ENCODE results near the gene EIF4B.
A peak's percentile ranks its signal among the peaks of the same experiment; 100 is the strongest.

The EIF4B gene

DNA sequence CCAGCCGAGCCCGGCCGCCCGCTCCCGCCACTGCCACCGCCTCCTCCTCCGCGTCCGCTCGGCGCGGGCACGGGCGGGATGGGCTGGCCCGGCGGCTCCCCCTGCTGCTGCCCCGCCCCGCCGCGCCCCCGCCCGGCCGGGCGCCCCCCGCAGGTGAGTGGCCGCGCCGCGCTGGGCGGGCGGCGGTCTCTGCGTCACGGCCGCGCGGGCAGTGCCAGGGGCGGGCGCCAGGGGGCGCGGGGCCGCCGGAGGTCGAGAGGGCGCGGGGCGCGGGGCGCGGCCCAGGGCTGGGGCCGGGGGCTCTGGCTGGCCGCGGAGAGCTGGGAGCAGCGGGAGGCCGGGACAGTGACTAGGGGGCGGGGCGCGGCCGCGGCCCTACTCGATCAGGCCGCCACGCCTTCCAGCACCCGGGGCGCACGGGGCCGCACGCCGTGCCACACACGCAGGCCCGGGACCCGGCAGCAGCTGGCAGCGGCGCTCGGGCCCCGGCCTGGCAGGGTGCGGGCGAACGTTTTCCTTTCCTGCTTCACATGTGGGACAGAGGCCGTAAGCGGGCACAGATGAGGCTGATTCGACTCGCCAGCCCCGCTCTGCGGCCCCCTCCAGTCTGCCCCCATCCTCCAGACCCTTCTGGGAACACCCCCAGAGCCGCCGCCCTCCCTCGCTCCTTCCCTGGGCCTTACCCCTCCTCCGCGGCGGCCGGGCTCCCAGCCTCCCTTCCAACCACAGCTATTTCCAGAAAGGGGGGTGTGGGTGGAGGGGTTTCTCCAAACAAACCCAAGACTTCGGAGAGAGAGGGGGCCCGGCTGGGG is 41.2 kb downstream of the EIF4B start:
- DNase-seq (ENCODE audit: low spot score) = peak; percentile 87

DNA sequence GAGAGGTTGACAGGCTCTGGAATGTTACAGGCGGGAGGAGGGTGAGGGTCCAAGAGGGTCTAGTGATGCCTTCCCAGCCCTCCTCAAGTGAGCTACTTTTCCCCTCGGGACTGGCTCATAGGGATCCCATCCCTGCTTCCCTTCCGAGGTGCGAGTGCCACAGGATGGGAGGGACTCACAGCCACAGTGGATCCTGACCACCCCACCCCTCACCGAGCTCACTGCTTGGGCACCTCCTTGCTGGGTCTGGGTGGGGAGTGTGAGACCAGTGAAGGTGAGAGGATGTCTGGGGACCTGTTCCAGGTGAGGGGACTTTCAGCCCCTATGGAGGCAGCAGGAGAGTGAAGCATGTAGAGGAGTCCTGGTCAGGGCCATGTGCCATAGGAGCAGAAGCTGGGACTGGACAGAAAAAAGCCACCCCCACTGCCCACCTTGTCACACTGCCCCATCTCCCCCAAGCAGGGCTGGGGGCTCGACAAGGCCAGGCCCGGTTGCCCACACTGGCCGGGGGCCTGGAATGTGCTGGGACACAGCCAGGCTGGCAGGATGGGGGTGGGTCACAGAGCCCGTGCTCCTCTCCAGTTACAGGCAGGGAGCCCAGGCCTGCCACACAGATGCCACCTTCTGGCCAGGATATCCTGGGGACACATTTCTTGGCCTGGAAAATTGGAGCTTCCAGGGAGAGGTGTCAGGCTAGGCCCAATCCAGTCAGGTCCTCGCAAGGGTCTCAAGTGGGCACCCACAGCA is 42.0 kb downstream of the EIF4B start:
- no peak for DNase-seq (ENCODE audit: low spot score)

DNA sequence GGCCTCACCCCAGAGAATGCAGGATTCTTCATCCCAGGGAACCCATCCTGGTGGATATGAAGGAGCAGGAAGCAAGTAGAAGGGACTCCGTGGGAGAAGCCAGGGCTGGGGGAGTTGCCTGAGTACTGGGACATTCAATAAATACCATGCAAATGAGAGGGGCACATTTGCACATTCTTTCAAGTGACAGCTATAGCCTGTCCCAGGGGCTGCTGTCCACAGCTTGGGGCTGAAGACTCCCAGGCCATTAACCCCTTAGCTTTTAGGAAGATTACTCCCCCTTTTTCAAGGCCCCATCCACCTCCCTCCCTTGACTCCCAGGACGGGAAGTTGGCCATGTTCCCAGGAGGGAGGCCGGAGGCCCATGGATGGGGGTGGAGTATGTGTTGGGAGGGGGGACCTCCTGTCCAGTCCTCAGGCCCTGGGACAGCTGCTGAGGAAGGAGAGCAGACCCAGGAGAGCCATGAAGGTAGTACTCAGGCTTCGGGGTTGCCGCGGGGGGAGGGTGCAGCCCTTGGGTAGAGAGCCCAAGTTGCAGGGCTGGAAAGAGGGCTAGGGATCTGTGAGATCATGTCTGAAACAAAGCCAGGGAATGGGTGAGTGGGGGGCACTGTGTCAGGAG is 42.6 kb downstream of the EIF4B start:
- no peak for DNase-seq (ENCODE audit: low spot score)

DNA sequence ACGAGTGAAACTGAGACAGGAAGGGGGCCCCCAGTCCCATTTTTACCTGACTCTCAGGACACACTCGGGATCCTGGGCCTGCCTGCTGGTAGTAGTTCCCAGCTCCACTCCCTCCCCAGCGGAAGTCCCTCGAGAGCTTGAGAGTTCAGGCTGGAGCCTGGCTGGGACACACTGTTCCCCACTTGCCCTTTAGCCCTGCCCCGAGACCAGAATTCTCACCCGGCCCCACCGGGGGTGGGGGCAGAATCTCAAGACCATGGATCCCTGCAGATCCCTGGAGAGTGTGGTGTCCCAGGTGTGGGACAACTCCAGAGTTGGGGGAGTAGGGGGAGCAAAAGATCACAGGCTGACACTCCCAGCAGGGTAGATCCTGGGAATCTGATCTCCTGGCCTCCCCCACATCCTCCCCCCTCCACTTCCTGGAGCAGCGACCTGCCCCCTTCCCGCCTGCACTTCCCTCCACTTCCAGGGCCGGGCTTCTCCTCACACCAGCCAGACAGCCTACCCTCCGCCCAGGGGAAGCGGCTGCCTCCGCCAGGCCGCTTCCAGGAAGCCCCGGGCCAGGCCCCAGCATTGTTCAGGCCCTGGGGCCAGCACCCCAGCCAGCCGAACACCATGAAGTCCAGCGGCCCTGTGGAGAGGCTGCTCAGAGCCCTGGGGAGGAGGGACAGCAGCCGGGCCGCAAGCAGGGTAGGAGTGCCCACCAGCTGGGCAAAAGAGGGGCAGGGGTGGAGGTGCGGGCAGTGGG is 43.5 kb downstream of the EIF4B start, which contains the start of gene TNS2:
Gene TNS2 (plus strand): TSS at position 495 of the 748 bp plus-strand sequence. CDS start 121 bp downstream, at position 616.
- no peak for DNase-seq (ENCODE audit: low spot score)

DNA sequence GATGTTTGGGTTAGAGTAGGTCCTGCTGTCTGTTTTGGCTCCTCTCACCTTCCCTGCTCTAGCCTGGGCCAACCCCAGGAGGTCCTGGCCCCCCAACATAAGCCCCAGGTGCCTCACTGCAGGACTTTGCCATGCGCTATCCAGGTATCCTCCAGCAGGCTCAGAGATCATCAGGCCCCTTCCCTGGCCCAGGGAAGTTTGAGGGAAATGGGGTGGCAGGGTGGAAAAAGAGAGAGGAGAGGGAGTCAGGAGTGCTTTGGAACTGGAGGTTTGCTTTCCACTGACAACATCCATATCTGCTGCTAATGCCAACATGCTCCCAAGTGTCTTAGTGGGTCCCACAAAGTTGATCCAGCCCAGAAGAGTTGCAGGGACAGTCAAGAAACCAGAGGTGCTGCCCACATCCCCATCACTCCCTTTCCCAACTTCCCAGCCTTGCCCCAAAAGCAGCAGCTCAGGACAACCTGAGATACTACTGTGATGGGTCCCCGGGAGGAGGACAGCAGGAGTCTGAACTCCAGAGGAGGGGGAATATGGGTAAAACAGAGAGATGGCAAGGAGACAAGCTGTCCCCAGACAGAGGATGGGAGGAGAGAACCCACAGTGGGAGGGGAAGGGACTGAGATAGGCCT is 44.3 kb downstream of the EIF4B start:
- DNase-seq (ENCODE audit: low spot score) = no peak

DNA sequence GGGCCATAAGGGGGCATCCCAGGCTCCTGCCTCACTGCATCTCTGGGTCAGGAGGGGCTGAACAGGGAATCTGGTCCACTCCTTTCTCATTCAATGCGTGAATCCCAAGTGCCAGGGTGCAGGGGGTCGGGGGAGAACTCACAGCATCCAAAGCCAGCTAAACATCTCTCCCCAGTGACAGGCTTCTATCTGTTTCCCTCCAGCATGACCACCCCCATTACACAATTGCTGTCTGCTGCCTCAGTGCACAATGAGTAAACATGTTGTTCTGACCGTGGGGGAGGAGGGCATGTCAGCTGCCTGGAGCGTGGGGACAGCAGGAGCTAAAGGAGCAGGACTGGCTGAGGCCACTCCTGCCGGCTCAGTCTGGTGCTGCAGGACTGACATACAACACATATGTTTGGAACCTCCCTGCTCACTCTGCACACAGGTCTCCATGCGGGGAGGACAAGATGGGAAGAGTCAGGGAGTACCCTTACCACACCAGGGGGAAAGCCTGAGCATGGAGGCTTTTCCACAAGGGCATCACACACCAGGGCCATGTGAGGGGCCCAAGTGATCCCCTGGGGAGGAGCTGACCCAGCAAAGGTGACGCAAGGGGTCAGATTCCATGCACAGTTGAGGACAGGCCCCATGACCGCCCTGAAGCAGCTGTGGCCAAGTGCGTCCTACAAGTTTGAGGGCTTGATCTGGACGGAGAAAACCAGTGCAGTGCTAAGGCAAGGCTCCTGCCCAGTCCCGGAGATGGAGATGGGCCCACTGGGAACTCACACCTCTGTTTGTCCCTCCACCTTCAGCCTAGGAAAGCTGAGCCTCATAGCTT is 45.0 kb downstream of the EIF4B start:
- no peak for DNase-seq (ENCODE audit: low spot score)

DNA sequence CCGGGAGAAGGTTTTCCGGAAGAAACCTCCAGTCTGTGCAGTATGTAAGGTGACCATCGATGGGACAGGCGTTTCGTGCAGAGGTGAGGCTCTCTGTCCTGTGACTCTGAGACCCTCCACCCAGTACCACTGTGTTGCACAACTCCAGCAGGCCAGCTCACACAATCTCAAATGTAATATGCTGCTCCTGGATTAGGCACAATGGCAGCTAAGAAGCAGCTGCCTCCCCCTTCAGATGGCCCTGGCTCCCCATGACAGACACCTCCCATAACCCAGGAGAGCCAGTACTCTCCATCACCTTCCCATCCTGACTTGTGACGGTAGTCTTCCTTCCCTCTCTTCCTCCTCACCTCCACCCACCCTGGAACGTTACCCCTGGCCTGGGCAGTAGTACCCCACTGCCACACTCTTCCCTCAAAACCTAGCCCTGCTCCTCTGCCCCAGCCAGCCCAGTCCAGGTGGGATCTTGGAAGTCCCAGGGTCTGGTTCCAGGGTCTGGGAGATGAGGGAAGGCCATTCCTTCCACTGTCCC is 45.7 kb downstream of the EIF4B start:
- DNase-seq (ENCODE audit: low spot score) = no peak

DNA sequence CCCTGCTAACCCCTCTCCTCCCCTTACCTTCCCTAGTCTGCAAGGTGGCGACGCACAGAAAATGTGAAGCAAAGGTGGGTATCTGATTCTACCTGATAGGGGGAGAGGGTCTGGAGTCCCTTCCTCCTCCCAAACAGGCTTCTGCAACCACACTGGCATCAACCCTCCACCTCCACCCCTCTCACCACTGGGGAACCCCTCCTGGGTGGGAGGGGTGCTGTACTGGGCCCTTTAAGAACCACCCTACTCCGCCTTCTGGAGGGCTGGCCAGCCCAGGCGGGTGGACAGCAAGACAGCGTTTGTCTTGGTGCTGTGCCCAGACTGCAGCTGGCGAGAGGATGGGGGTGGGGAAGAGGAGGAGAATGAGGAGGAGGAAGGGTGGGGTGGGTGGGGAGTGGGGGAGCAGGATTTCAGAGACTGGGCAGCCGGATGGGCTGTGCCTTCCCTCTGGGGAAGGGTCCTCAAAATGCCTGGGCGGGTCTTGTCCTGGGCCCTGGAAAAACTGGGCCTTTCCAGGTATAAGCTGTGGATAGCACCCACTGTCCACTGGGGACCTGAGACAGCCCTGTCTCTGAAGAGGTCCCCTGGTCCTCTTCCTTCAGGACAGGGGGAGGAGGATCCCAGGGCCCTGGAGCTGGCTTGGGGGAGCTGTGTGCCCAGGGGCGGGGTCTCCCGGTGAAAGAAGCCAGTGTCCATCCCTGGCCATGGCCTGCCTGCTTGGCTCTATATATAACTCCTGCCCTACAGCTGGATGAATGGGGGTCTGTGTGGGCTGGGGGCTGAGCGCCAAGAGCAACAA is 46.4 kb downstream of the EIF4B start:
- DNase-seq (ENCODE audit: low spot score) = no peak

DNA sequence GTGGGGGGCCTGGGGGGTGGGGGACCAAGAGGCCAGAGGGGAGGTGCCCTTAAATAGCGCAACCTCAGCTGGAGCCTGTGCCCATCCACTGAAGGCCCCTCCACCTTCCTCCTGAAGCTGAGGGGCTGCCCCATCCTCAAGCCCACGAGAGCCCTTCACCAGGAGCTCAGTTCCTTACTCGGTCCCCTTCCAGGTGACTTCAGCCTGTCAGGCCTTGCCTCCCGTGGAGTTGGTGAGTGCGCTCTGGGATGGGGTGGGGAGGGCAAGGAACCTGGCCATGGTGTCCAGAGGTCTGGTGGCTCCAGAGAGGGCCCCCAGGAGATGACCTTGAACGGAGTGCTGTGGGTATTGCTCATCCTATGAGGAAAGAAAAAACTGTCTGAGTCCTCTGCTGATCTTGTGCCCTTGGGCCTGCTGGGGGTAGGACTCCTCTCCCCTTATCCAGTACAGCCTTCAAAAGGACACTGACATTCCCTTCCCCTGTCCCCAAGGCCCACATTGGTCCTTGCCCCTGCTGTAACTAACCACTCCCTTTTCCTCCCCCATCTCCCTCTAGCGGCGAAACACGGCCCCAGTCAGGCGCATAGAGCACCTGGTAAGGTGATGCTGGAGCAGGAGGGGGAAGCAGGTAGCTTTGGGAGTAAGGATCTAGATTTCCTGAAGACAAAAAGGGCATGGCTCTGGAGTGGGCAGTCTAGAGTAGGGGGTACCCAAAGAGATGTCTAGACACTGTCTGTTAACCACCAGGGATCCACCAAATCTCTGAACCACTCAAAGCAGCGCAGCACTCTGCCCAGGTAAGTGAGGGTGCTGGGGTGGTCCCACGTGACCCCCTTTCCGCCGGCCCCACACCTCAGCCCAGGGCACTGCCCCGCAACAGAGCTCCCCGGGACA is 47.2 kb downstream of the EIF4B start:
- peak; percentile 39 for DNase-seq (ENCODE audit: low spot score)

DNA sequence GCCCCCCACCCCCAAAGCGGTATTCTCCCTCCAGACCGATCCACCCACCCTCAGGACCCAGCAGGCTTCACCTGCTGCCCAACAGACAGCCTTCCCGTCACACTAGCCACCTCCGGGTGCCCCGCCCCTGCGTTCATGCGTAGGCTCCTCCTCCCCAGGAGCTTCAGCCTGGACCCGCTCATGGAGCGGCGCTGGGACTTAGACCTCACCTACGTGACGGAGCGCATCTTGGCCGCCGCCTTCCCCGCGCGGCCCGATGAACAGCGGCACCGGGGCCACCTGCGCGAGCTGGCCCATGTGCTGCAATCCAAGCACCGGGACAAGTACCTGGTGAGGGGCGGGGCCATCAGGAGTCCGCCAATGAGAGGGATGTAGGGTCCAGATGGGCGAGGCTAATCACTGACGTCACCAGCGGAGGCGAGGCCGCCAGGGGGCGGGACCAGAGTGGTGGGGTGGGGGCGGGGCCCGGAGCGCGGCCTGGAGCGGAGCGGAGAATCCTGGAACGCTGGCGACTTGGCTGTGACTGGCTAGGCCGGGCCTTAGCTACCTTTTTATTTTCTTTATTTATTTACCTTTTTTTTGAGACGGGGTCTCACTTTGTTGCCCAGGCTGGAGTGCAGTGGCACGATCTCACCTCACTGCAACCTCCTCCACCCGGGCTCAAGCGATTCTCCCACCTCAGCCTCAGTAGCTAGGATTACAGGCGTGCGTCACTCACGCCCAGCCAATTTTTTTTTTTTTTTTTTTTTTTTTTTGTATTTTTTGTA is 48.0 kb downstream of the EIF4B start:
- DNase-seq (ENCODE audit: low spot score) = peak; percentile 93

DNA sequence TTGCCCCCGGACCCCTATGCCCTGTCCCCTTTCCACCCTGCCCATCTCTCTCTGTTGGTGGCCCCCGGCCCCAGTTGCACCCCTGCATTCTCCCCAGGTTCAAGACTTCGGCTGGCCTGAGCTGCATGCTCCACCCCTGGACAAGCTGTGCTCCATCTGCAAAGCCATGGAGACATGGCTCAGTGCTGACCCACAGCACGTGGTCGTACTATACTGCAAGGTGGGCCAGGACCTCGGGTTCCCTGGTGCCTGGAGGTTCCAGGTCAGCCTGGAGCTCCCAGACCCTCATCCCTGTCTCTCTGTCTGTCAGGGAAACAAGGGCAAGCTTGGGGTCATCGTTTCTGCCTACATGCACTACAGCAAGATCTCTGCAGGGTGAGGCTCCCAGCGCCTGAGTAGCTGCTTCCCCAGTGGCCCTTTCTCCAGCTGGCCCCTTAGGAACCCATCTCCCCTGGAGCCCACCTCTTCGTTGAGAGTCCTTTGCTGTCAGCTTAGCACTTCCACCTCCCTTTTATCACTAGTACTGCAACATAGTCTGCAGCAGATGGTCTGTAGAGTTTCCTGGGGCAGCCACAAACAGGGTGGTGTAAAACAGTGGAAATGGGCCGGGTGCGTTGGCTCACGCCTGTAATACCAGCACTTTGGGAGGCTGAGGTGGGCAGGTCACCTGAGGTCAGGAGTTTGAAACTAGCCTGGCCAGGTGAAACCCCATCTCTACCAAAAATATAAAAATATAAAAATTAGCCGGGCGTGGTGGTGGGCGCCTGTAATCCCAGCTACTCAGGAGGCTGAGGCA is 49.4 kb downstream of the EIF4B start:
- no peak for DNase-seq (ENCODE audit: low spot score)

DNA sequence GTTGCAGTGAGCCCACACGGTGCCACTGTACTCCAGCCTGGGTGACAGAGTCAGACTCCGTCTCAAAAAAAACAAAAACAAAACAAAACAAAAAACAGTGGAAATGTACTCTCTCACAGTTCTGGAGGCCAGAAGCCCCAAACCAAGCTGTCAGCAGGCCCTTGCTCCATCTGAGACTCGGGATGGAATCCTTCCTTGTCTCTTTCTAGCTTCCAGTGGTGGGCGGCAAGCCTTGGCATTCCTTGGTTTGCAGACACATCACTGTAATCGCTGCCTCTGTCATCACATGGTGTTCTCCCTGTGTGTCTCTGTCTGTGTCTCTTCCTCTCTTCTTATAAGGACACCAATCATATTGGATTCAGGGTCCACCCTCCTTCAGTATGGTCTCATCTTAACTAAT is 50.0 kb downstream of the EIF4B start:
- no peak for DNase-seq (ENCODE audit: low spot score)

DNA sequence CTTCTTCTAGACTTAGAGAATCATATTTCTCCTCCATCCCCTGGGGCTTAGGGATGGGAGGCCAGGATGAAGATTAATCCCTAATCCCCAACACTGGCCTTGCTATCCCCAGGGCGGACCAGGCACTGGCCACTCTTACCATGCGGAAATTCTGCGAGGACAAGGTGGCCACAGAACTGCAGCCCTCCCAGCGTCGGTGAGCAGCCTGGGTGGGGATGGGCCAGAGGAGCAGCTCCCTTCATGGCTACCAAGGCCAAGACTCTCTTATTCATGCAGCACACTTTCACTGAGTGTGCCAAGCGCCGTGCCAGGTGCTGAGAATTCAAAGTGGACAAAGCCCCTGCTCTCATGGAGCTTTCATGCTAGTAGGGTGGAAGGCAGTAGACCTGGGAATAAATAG is 50.6 kb downstream of the EIF4B start:
- no peak for DNase-seq (ENCODE audit: low spot score)

DNA sequence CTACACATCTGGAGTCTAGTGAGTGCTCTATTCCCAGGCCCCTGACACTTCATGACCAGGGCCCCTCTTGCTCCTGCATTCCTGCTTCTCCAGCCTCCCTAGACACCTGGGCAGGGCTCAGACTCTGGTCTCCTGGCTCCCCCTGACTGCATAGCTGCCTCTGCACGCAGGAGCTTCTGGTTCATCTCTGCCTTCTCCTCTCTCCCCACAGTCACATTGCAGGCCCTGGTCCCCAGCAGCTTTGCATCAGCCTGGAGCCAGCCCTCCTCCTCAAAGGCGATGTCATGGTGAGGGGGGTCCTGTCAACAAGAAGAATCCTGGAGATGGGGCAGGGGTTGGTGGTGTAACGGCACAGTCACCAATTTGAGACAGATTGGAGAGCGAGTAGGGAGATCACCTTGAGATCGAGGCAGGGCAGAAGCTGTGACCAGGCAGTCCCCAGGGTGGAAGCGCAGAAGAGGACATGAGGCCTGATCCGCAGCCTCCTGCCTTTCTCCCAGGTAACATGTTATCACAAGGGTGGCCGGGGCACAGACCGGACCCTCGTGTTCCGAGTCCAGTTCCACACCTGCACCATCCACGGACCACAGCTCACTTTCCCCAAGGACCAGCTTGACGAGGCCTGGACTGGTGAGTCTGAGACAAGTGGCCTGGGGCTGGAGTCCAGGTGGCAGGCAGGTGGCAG is 51.7 kb downstream of the EIF4B start:
- DNase-seq (ENCODE audit: low spot score) = no peak

DNA sequence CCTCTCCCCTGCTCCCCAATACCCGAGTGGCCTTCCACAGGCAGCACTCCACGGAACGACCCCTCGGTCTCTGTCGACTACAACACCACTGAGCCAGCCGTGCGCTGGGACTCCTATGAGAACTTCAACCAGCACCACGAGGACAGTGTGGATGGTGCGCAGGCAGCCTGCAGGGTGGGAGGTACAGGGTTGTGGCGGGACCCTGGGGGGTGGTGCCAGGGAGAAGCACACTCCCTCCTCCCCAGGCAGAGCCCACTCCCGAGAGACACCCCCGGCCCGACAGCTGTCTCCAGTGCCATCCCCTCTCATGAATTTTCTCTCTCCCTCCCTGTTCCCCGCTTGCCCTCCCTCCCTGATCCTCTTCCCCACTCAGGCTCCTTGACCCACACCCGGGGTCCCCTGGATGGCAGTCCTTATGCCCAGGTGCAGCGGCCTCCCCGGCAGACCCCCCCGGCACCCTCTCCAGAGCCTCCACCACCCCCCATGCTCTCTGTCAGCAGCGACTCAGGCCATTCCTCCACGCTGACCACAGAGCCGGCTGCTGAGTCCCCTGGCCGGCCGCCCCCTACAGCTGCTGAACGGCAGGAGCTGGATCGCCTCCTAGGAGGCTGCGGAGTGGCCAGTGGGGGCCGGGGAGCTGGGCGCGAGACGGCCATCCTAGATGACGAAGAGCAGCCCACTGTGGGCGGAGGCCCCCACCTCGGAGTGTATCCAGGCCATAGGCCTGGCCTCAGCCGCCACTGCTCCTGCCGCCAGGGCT is 52.6 kb downstream of the EIF4B start:
- DNase-seq (ENCODE audit: low spot score) = no peak
